HG03045 (cell line): ENCODE results near the gene HOXB6.

Experiments
- ATAC-seq: cut with Tn5 transposase; IDR thresholded peaks from one replicate; pipeline ENCODE4 v1.9.1; 2021; ENCODE audit warnings: mild to moderate bottlenecking, moderate library complexity; ENCODE audit not compliant: unreplicated experiment

HOXB6 gene

DNA sequence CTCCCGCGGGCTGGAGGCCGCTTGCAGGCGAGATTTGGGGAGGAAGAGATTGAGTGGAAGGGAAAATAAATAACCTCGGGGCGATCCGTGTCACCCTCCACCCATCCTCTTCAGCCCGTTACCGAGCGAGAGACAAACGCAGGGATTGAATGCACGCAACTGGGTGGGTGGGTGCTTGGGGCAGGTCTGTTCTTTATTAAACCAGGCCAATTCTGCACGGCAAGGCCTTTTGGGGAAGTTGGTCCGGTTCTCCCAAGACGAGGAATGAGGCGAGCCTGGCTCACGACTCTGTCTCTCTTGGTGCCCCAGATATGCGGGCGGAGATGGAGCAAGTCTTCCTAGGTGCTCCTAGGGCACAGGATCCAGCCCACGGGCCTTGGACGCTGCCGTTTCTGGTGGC is 6.4 kb upstream of the HOXB6 start:
- no peak for ATAC-seq

DNA sequence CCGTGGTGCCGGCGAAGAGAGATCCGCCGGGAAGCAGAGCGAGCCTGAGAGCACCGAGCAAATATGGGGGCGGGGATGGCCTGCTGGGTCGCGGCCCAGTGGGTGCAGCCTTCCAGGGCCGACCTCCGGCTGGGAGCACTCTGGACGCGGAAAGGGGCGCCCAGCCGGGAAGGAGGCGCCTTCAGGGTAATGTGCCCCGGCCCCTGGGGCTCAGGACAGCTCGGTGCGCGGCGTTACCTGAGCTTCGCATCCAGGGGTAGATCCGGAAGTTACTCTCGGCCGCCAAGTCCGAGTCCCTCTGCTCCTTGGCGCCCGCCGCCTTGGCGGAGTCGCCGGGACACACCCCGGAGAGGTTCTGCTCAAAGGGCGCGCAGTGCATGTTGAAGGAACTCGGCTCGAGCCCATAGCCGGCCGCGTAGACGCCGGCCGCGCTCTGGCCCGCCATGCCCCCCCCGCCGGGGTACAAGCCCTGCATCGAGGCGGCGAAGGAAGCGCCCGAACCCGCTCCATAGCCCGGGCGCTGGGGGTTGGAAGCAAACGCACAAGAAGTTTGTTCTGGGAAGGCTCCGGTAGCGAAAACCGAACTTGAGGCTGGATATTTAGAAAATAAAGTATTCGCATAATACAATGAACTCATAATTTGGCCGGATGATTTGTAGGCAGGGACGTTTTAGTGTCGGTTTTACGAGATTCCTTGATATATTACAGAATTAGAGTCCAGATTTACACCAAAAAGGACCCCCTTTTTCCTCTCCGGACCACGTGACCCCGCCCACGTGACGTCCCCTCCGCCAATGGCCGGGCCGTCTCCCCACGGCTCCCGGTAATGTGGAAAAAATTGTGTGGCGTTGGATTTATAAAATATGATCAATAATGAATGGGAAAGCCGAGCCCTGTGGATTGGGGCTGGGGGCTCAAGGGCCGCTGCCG is 5.8 kb upstream of the HOXB6 start, which contains the start of gene HOXB7:
TSS of gene HOXB7 (minus strand) at position 736 of the 930 bp plus-strand sequence. CDS start at position 637, 99 bp downstream.
- no peak for ATAC-seq

DNA sequence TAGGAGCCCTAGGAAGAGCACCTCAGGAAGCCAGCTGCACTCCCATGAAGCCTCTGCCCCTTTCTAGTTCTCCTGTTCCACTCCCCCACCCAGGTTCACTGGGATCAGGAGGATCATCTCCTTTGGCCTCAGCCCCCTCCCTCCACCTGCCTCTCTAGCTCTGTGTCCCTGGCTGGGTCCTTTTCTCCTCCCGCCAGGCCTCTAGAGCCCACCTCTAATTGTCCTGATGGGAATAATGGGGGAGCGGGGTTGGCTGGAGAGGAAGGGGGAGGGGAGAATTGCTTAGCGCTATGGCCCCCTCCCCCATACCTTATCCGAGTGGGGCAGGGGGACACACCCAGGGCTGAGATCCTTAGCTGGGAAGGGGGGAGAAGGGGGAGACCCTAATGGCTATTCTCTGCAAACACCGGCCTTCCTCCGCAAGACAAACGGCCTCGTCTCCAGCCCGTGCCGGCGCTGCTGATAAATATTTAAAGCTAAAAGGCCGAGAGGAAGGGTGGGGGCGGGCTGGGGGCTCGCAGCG is 5.0 kb upstream of the HOXB6 start:
- ATAC-seq: no peak

DNA sequence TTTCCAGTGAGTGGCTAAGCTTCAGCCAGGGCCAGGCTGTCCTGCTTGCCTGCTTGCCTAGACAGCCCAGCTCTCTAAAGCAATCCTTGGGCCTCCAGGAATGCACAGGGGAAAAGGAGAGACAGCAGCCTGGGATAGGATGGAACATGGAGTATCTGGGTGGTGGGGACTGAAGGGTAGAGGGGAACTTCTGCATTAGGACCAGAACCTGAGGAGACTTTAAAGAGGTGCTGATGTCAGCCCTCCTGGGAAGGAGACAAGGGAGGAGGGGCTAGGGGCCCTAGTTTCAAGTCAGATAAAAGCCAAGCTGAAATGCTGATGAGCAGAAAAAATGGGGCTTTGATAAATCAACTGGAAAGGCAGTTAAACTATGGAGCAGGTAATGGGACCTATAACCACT is 4.2 kb upstream of the HOXB6 start:
- no peak for ATAC-seq

DNA sequence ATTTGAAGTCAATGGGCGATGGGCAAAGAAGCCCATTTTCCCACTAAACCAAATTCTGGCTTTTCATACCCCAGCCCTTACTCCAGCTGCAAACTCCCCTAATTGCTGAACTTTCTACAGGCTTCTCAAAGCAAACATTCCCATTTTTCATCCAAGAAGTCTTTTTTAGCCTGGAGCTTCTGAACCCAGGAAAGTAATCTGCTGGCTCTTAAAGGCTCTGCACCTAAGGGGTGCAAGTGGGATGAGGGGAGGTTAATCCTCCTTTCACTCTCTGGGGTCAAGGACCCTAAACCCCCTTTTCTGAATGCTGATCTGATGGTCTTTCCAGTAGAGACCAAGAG is 3.7 kb upstream of the HOXB6 start:
- ATAC-seq: no peak

DNA sequence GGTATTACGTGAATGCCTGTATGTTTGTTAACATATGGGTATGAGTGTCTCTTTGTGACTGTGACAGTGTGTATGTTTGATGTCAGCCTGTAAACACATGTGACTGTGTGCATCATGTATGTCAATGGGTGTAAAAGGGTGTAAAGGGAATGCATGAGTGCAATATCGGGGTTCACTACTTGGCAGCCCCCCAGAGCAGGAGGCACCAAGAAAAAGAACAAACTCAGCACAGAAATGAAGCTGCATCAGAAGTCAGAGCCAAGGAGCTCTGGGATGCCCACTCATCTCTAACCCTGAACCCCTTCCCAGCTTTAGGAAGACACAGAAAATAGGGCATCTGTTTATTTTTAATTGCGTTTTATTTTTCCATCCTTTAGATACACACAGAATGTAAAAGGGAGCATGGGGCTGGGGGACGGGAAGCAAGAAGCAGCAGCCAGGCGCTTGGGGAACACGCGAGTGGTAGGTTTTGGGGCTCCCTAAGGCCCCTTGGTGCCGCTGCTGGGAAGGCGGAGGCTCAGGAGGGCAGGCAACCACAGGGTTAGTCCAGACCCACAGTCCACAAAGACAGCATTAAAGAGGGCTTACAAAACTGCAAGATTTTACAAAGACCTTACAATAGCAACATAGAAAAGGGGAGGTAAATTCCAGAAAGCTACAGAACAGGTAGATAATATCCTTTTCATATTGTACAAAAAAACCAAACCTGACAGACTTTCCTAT is 2.3 kb upstream of the HOXB6 start:
- ATAC-seq: no peak

DNA sequence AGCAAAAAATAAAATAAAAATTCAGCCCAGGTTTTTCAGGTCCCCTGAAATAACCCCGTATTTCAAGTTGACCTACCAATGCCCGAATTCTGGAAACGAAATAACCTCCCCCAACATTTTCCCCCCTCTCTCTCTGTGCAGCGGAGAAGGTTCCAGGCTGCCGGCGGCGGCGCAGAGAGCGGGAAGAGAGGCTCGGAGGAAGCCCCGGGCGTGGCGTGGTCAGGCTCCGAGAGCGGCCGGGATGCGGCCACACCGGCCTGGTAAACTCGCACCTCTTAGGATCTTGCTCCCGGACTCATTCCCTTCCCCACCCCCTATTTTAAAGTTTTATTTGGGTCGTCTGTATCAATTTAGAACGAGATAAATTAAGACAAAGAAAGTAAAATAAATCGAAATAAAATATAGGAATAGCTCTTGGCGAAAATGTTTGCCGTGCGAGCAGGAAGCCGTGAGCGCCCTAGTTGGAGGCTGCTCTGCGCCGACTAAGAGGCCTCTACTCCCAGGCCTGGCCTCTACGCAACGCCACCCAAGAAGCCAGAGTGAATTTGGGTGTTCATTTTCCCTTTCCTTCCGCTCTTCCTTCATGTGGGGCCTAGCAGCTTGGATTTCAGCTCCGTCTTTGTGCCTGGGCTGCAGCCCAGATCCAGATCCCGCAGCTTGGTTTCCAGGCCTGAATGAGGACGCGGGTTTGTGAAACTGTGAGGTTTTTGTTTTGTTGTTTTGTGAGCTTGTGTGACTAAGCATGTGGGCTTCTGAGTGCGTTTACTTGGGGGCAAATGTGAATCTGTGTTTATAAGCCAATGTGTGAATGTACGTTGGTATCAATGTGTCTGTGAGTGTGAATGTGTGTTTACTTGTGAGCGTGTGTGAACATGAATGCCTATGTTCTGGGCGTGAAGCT is 1.5 kb upstream of the HOXB6 start:
- ATAC-seq: no peak

DNA sequence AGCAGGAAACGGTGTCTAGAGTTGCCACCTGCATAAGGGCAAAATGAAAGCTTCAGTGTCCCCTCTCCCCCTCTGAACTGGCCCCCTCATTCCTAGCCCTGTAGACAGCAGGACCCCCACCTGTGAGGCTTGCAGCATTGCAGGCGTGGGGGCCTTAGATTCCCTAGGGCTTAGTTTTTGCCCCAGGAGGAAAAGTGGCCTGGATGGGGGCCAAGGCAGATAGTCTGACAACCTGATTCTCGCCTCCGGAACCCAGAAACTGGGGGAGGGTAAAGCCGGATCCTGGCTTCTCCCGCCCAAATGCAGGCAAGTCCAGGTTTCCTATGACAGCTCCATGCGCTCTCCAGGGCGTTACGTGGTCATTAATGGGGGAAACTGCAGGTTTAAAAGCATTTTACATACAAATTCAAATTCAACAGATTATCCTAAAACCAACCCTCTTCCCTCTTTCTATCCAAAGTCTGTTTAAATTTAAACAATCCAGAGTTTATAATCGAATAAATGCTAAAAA is 678 bp upstream of the HOXB6 start:
- ATAC-seq: no peak

DNA sequence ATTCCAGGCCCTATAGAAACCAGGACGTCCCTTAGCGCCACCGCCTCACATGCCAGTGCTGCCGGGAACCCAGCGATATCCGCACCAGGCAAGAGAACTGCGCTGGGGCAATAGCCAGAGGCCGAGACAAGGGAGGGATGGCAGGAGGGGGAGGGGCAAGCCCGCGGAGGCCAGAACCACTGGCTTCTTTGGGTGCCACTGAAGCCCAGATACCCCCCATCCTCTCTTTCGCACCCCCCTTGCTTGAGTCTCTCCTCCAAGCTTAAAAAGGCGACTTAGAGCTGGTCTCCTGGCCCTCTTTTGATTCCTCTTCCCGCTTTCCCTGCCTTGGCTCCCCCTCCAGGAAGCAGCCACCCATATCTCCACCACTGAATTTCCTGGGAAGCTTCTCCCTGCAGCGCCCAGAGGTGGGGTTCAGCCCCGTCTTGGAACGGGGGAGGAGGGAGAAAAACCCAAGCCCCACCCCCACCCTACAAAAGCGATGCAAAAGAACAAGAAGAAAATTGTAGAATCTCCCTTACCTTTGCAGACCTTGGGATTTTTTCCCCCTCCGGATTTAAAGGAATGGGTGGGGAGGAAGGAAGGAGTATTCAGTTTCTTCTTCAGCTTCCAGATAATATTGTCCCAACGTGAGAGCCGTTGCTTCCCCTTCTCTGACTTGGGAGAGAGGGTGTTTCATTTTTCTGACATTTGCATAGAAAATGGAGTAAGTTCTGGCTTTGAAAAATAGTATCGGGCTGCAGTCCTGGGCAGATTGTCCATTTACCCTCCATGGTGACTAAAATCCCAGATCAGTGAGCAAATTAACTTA is 622 bp downstream of the HOXB6 start:
- ATAC-seq: no peak

DNA sequence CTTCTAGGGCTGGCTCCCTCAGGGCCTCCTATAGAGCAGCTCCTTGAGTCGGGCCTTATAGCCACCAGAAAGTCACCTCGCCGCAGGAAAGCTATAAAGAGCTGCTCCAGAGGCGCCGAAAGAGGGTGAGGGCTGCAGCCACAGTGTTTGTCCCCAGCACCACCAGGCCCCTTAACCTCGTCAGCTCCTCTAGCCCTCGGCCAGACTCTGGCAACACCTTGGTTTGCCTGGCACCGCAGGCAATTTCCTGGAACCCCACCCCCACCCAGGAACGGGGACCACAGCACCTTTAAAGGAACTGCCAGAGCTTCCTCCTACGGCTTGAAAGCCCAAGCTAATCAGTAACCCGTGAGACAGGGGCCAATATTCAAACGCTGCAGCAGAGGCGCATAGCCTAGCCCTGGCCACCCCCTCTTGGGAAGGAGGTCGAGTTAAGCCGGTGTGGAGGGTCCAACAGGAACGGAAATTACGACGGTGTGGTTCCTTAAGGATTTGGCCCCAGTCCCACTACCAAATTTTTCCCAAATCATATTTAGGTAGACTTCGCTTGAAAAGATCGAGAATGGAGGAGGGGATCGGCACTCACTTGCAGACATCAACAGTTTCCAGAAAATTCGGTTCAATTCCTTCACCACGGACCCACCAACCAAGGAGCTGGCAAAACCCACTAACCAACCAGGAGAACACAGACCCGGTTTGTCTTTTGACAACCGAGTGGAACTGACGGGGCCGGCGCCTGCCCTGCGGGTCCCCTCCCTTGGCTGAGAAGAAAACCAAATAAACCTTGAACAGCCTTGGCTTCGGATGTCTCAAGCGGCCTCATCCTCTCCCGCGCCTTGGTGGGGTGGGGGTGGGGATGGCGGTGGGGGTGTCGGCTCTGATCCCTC is 3.0 kb downstream of the HOXB6 start:
- ATAC-seq: no peak

DNA sequence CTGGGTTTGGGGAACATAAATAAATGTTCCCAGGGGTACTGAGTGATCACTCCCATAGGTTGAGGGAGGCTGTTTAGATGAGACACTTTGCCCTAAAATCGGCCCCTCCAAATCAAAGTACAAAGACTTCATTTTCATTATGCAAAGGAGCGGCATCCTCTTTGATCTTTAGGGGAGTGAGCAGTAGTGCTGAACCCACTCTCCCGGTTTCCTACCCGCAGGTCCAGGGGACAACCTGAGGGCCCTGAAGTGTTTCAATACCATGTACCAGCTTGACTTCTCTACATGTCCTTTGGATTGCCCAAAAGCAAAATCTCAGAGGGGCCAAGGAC is 3.6 kb downstream of the HOXB6 start:
- ATAC-seq: no peak

DNA sequence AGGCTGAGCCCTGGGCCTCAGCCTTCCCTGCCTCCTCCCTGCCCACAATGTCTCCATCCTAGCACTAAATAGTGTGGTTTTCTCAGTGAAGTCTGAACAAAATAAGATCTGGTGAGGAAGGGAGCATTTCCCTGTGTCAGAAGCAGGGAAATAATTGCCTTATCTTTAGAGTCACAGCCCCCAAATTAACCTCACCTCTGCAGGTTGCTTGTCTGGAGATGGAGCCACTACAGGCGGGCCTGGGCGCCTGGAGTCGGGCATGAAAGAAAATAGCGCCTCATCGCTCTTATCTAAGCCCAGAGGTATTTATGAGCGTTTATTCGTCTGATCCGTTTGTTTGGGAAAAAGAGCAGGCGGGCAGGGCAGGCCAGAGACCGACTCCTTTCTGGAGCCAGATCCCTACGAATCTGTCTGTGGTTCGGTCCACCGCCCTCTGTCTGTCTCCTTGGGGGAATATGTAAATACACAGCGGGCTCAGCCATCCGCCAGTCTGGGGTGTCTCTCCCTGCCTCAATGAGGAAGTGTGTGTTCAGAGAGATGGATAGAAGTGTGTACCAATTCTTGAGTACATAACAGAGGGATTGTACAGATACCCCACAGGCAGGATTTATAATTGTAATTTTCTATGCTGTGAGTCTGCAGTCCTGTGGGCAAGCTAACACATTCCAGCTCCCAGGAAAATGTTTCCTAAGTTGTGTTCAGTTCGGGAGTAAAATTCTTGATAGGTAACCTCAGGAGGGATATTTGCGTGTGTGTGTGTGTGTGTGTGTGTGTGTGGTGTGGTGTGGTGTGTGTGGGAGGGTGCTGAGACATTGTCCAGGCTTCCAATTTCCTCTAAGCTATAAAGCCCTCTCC is 4.3 kb downstream of the HOXB6 start:
- ATAC-seq: no peak

DNA sequence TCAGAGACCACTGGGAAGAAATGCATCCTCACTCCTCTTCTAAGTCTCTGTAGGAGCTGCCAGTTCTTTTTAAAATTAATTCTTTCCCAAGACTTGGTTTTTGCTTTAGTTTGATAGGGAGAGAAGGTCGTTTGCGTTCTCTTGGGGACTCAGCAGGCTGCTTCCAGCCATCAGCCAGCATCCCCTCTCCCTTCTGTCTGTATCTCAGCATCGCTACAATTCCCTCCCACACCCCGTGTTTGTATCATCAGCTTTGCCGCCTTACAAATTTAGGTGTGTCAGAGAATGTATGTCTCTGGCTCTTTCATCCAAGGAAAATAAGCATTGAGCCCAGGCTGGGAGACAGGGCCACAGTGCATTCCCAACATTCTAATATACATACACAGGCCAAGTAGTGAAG is 5.4 kb downstream of the HOXB6 start:
- no peak for ATAC-seq

DNA sequence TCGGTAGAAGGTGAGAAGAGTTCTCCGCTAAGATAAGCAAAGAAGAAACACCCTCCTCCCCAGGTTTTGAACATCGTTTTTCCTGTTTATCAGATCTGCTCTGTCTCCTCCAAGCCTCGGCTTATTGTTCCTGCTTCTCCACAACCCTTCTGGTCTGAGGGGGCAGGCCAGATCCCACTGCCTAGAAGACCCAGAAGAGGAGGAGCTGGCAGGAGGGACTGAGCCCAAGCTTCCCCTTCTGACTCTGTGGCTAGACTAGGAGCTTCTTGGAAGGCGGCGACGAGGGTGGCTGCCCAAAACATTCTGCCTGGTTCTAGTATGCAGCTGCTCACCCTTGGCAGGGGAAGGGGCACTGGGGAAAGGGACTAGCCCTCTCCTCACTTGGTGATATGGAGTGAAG is 6.0 kb downstream of the HOXB6 start:
- ATAC-seq: no peak

DNA sequence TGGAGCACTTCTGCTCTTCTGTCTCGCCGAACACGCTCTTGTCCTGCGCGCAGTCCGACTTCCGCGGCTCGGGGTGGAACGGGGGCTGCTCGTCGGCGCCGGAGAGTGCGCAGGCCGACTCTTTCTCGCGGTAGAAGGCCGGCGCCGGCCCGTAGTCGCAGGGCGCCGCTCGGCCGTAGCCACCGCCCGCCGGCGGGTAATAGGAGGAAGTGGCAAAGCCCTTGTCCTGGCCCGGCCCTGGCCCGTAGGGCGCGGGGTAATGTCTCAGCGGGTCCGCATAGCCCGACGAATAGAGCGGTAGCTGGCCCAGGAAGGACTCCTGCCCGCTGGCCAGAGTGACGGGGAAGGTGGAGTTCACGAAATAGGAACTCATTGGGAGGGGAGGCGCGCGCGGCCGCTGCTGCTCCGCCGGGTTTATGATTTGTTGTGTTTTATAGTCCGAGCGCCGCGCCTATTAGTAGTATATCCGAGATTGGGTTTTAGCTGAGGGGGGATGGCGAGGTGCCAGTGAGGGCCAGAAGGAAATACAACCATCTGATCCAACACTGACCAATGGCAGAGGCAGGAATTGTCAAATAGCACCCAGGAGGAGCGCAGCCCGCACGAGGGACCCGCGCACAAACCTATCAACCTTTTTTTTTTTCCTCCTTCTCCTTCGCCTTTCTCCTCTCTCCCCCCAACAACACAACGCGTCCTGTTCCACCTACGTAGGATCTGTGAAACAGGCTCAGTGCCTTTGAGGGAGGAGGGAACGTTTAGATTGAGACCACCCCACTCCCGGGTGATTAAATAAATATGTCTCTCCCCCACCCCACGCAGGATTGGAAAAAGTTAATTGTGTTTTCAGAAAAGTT is 6.8 kb downstream of the HOXB6 start:
- ATAC-seq: no peak

DNA sequence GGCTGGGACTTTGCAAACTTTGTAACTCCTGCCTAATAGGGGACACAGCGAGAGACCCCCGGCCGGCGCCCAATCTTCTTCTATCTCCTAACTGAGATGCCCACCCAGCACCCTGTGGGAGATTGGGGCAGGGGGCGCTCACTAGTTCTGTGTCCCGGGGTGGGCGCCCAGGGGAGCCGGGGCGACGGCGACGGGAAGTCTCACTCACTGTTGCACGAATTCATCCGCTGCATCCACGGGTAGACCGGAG is 7.3 kb downstream of the HOXB6 start:
- ATAC-seq: no peak

DNA sequence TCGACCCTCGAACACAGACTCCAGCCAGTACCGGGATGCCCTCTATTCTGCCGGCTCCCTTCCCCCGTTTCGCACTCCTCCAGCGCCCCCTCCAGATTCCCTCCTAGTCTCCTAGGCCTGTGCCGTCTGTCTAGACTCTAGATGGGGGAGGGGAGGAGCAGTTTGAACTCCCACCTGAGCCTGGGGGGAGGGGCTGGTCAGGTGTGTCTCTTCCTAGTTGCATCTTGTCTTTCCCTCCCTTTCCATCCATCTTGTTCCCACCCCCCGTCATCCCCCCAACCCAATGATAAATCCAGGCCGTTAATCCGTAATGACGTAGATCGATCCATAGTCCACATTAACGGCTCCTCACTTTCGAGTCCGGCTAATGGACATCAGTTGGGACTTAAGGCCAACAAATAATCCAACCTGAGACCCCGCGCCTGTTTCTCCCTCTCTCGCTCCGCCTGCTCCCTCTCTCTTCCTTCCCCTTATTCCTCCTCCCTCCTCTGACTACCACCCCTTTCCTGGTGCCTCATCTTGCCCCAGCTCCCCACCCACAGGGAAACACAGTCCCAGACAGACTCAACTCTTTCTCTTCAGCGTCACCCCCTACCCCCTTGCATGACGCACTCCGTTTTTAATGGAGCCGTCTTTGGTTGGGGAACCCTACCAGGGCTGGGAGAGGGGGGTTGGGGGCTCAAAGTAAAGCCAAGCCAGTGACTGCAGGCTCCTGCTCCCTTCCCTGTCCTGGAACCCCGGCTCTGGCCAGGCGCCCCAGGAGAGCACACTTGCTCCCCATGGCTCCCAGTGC is 7.9 kb downstream of the HOXB6 start:
- no peak for ATAC-seq
